ENCODE results near the gene NDUFS3. TPM values are rescaled to one million over a fixed set of nuclear protein-coding genes. Genes with fewer than 3 reads are reported as not detected.

NDUFS3 gene
- total and polyA plus RNA-seq, 2 experiments from 2014 or later: 92.6 to 107 TPM

DNA sequence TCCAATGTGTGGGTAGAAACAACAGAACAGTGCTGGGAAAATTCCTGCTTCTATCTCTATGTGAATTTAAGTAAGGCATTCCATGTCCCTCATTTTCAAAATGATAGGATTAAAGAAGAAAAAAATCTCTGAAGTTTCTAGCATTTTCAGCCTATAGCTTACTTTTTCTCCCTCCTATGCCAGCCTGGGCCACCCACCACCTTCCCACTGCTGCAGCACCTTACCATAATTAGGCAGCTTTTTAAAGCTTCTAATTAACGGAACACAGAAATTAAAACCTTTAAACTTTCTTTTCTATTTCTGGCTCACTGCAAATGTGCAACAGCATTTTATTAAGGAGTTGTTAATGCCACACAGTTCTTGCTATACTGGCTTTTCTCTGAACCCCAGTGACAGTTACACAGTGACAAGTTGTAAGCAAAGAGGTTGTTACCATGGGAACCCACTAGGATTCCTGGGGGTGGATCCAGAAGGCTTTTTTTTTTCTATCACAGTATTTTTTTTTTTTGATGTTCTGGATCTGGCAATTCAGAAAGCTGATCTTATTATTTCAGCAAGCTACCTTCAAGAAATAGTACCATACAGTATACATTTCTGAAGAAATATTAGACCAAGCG is 46.2 kb upstream of the NDUFS3 start:
- H3K36me3 ChIP-seq (replicated peaks; ENCODE audit: insufficient read depth, low read depth): no peaks in the 10 kb centered on the region
- H3K4me3 ChIP-seq: no peak overlapping the region
- WGBS (ENCODE audit: low lambda C conversion rate, missing lambda C conversion rate): 91% methylated on average over 2 of the region's 2 CpGs
- H3K79me2 ChIP-seq: peaks cover 100% of the 10 kb centered on the region
- no peaks in the 10 kb centered on the region for H3K27me3 ChIP-seq
- no peaks in the 10 kb centered on the region for H3K9me3 ChIP-seq (ENCODE audit: low read depth)
- H4K20me1 ChIP-seq (ENCODE audit: insufficient read depth, poor library complexity, severe bottlenecking): peaks cover 99% of the 10 kb centered on the region
- no peak for TF ChIP-seq EZH2 (IDR thresholded peaks at IDR 0.05; ENCODE audit: borderline replicate concordance)
- TF ChIP-seq CTCF (IDR thresholded peaks at IDR 0.05; ENCODE audit: poor library complexity): no peak
- TF ChIP-seq EZH2phosphoT487 (IDR thresholded peaks at IDR 0.05; ENCODE audit: low read depth, severe bottlenecking, unreplicated experiment): no peak
- H3K9me2 ChIP-seq (replicated peaks; ENCODE audit: insufficient read depth): no peaks in the 10 kb centered on the region
- H3K4me2 ChIP-seq: peak overlapping the region; percentile 34
- no peak overlapping the region for H2AFZ ChIP-seq
- no peak overlapping the region for H3K27ac ChIP-seq
- no peak for DNase-seq (ENCODE audit: low spot score)
- H3K4me1 ChIP-seq (ENCODE audit: insufficient read depth): peaks cover 12% of the 10 kb centered on the region

GRCh38 chr11:47533690-47534151 is 45.2 kb upstream of the NDUFS3 start:
- Histone ChIP-seq H3K79me2 (peaks cover 100% of the 10 kb centered on the region), H3K9me2 (replicated peaks; ENCODE audit: insufficient read depth) (no peaks in the 10 kb centered on the region), H3K9me3 (ENCODE audit: low read depth) (no peaks in the 10 kb centered on the region), H3K36me3 (replicated peaks; ENCODE audit: insufficient read depth, low read depth) (no peaks in the 10 kb centered on the region), H3K27me3 (no peaks in the 10 kb centered on the region), H3K4me2 (no peak overlapping the region), H3K4me3 (no peak overlapping the region), H3K27ac (no peak overlapping the region), H2AFZ (no peak overlapping the region), H3K4me1 (ENCODE audit: insufficient read depth) (peaks cover 15% of the 10 kb centered on the region), H4K20me1 (ENCODE audit: insufficient read depth, poor library complexity, severe bottlenecking) (peaks cover 99% of the 10 kb centered on the region)
- WGBS (ENCODE audit: low lambda C conversion rate, missing lambda C conversion rate): 88% methylated on average over 2 of the region's 2 CpGs
- TF ChIP-seq EZH2 (IDR thresholded peaks at IDR 0.05; ENCODE audit: borderline replicate concordance) (no peak), EZH2phosphoT487 (IDR thresholded peaks at IDR 0.05; ENCODE audit: low read depth, severe bottlenecking, unreplicated experiment) (no peak), CTCF (IDR thresholded peaks at IDR 0.05; ENCODE audit: poor library complexity) (no peak)
- no peak for DNase-seq (ENCODE audit: low spot score)

- Histone ChIP-seq H3K4me2 (no peak overlapping the region), H3K9me2 (replicated peaks; ENCODE audit: insufficient read depth) (no peaks in the 10 kb centered on the region), H3K4me3 (no peak overlapping the region), H2AFZ (no peak overlapping the region), H3K27me3 (no peaks in the 10 kb centered on the region), H3K36me3 (replicated peaks; ENCODE audit: insufficient read depth, low read depth) (no peaks in the 10 kb centered on the region), H3K79me2 (peaks cover 100% of the 10 kb centered on the region), H4K20me1 (ENCODE audit: insufficient read depth, poor library complexity, severe bottlenecking) (peaks cover 99% of the 10 kb centered on the region), H3K9me3 (ENCODE audit: low read depth) (no peaks in the 10 kb centered on the region), H3K27ac (no peak overlapping the region), H3K4me1 (ENCODE audit: insufficient read depth) (peaks cover 25% of the 10 kb centered on the region)
- WGBS (ENCODE audit: low lambda C conversion rate, missing lambda C conversion rate): 92% methylated on average over 4 of the region's 4 CpGs
- TF ChIP-seq EZH2phosphoT487 (IDR thresholded peaks at IDR 0.05; ENCODE audit: low read depth, severe bottlenecking, unreplicated experiment) (no peak), EZH2 (IDR thresholded peaks at IDR 0.05; ENCODE audit: borderline replicate concordance) (no peak), CTCF (IDR thresholded peaks at IDR 0.05; ENCODE audit: poor library complexity) (no peak)
- DNase-seq (ENCODE audit: low spot score): no peak
Measured at GRCh38 chr11:47534704-47535251, 44.1 kb upstream of the NDUFS3 start.

Data from hepatocyte (in vitro differentiated cells).